ENCODE data around the gene MGRN1.

MGRN1 gene

DNA sequence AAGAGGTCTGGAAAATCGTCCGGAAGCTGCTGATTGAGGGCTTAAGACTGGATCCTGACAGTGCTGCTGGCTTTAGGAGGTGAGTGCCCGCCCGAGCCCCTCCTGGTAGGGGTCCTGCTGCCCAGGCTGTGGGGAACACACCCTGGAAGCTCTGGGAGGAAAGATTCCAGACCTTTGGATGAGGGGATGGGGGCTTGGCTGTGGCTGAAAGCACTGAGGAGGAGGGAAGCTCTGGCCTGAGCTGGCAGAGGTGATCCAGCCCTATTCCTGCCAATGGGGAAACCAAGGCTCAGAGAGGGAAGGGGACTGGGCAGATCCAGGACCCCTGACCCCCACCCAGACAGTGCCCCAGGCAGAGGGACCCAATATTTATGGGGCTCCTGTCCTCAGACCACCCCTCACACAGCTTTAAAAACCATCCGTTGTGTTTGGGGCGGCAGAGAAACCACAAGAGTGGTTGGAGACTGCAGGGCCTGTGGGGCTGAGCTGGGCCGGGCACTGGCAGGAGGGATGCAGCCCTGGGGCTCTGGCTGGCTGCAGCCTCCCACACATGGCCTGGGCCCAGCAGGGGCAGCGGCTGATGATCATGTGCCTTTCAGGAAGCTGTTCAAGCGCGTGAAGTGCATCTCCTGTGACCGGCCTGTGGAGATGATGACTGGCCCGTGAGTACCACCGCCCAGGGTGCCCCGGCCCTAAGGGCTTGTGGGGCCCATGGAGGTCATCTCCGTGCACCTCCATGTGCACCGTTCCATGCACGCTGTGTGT is 32.7 kb upstream of the MGRN1 start:
- Histone ChIP-seq H3K27me3 (ENCODE audit: control insufficient read depth, insufficient read depth, low read length) (no peaks in the 10 kb centered on the region), H3K9me3 (ENCODE audit: control insufficient read depth, insufficient read depth, low read length) (no peaks in the 10 kb centered on the region), H3K36me3 (ENCODE audit: control insufficient read depth, insufficient read depth, low read length) (no peaks in the 10 kb centered on the region), H3K4me3 (ENCODE audit: low read length) (no peak overlapping the region), H3K27ac (ENCODE audit: low read length) (no peak overlapping the region), H3K4me1 (ENCODE audit: control insufficient read depth, insufficient read depth, low read length) (peaks cover 10% of the 10 kb centered on the region)
- DNase-seq (ENCODE audit: low read depth, low spot score), result no peak
- WGBS (ENCODE audit: insufficient coverage, insufficient read length), result no CpG with 5 or more reads among the region's 17 CpGs

DNA sequence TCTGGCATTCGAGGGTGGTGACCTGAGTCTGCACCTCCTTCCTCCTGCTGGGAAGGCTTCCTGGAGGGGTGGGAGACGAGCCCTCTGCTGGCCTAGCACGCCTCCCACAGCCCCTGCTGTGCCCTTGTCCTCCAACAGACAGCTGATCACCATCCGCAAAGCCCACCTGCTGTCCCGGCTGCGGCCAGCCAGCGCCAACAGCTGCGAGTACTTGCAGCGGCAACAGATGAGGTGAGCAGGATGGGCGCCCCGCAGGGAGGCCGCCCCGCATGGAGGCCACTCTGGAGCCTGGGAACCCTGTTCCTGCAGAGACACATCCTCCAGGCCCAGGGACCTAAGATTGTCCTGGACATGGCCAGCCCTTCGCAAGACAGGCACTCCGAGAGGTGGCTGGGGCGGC is 31.5 kb upstream of the MGRN1 start:
- no peak for DNase-seq (ENCODE audit: low read depth, low spot score)
- WGBS (ENCODE audit: insufficient coverage, insufficient read length), result no CpG with 5 or more reads among the region's 16 CpGs
- Histone ChIP-seq H3K9me3 (ENCODE audit: control insufficient read depth, insufficient read depth, low read length) (no peaks in the 10 kb centered on the region), H3K27me3 (ENCODE audit: control insufficient read depth, insufficient read depth, low read length) (no peaks in the 10 kb centered on the region), H3K27ac (ENCODE audit: low read length) (no peak overlapping the region), H3K36me3 (ENCODE audit: control insufficient read depth, insufficient read depth, low read length) (no peaks in the 10 kb centered on the region), H3K4me3 (ENCODE audit: low read length) (no peak overlapping the region), H3K4me1 (ENCODE audit: control insufficient read depth, insufficient read depth, low read length) (peaks cover 10% of the 10 kb centered on the region)

DNA sequence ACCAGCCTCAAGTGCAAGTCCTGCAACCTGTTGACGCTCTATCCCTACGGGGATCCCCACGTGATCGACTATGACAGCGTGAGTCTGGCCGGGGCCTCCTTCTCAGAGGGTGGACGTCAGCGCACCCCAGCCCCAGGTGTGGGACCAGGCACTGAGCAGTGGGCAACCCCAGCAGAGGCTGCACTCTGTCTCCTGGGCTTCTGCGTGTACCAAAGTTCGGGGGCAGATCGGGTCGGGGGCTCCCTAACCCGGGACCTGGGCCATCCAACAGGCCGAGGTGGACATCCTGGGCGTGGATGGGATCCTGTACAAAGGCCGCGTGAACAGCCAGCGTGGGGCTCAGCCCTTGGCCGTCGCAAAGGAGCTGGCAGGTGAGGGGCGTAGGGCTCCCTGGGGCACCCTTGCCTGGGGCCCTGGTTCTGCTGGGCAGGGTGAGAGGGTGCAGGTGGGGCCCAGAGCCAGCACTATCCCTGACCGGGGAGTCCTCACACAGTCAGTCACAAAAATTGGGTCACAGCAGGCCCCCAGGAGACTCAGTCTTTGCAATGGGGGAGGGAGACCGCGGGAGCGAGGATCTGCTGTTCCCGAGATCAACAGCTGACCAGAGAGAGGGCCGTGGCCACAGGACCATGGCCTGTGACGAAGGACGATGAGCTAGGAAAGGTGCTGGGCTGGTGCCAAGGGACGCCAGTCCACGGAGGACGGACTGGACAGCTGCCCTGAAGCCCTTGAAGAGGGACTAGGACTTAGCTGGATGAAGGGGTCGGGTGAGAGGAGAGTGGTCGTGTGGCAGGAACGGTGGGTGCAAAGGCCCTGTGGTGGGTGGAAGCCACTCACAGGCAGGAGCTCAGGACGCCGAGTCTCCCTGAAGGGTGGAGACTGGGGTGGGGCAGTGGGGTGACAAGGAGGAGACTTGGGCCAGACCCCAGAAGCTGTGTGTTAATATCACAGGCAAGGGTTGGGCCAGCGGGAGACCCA is 29.9 kb upstream of the MGRN1 start:
- H3K27me3 ChIP-seq (ENCODE audit: control insufficient read depth, insufficient read depth, low read length), result no peaks in the 10 kb centered on the region
- no CpG with 5 or more reads among the region's 38 CpGs for WGBS (ENCODE audit: insufficient coverage, insufficient read length)

DNA sequence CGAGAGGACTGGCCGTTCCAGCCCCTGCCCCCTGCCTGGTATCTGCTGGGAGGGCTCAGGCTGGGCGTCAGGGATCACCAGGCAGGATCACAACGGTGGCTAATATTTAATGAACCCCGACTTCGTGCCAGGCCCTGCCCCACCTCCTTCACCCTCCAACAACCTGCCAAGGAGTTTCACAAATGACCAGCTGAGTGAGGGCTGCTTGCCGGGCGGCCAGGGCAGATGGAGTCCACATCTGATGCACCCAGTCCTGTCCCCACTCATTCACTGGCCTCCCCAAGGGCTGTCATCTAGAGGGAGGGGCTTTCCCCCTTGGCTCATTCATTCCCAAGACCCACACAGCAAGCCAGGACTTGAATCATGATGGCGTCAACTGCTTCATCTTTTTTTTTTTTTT is 27.5 kb upstream of the MGRN1 start:
- no peak overlapping the region for H3K4me3 ChIP-seq (ENCODE audit: low read length)
- no peak for DNase-seq (ENCODE audit: low read depth, low spot score)
- peaks cover 11% of the 10 kb centered on the region for H3K4me1 ChIP-seq (ENCODE audit: control insufficient read depth, insufficient read depth, low read length)
- H3K36me3 ChIP-seq (ENCODE audit: control insufficient read depth, insufficient read depth, low read length), result no peaks in the 10 kb centered on the region
- no peaks in the 10 kb centered on the region for H3K27me3 ChIP-seq (ENCODE audit: control insufficient read depth, insufficient read depth, low read length)
- no CpG with 5 or more reads among the region's 9 CpGs for WGBS (ENCODE audit: insufficient coverage, insufficient read length)
- H3K9me3 ChIP-seq (ENCODE audit: control insufficient read depth, insufficient read depth, low read length), result no peaks in the 10 kb centered on the region
- no peak overlapping the region for H3K27ac ChIP-seq (ENCODE audit: low read length)

More for the DNA sequence above, 29.9 kb upstream of the MGRN1 start:
- H3K27ac ChIP-seq (ENCODE audit: low read length), result no peak overlapping the region
- peaks cover 10% of the 10 kb centered on the region for H3K4me1 ChIP-seq (ENCODE audit: control insufficient read depth, insufficient read depth, low read length)
- no peaks in the 10 kb centered on the region for H3K36me3 ChIP-seq (ENCODE audit: control insufficient read depth, insufficient read depth, low read length)
- H3K9me3 ChIP-seq (ENCODE audit: control insufficient read depth, insufficient read depth, low read length), result no peaks in the 10 kb centered on the region
- DNase-seq (ENCODE audit: low read depth, low spot score), result no peak
- no peak overlapping the region for H3K4me3 ChIP-seq (ENCODE audit: low read length)

DNA sequence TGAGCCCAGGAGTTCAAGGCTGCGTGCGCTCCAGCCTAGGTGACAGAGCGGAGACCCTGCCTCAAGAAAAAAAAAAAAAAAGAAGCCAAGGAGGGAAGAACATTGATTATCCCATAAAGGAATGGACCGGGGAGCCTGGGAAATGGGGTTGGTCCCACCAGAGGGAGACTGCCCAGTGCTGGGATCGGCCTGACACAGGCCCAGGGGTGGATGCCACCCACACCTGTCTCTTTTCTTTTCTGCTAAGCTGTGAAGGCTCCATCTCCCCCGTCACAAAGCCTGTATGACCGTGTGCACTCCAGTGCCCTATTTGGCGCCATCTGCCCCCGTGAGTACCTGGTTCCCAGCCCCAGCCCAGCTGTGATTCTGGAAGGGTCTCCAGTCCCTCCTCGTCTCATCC is 25.6 kb upstream of the MGRN1 start:
- WGBS (ENCODE audit: insufficient coverage, insufficient read length), result no CpG with 5 or more reads among the region's 10 CpGs
- H3K4me1 ChIP-seq (ENCODE audit: control insufficient read depth, insufficient read depth, low read length), result peaks cover 6% of the 10 kb centered on the region
- DNase-seq (ENCODE audit: low read depth, low spot score), result no peak

DNA sequence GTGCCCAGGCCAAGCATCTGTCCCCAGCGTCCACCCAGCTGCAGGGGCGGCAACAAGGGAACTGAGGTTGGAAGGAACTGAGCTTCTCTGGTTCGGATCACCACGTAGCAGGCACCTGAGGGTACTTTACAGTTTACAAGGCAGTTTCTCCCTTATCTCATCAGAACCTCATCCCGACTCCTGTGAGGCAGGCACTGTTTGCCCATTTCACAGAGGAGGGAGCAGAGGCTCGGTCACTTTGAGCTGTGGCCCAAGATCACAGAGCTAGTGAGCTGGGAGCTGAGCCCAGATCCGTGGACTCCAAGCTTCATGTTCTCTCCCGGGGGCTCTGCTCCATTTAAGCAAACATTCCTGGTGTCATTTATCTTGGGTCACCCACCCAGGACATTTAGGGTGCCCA is 25.1 kb upstream of the MGRN1 start:
- WGBS (ENCODE audit: insufficient coverage, insufficient read length), result no CpG with 5 or more reads among the region's 8 CpGs
- no peaks in the 10 kb centered on the region for H3K27me3 ChIP-seq (ENCODE audit: control insufficient read depth, insufficient read depth, low read length)
- H3K36me3 ChIP-seq (ENCODE audit: control insufficient read depth, insufficient read depth, low read length), result no peaks in the 10 kb centered on the region
- no peak for DNase-seq (ENCODE audit: low read depth, low spot score)
- no peak overlapping the region for H3K27ac ChIP-seq (ENCODE audit: low read length)
- H3K4me1 ChIP-seq (ENCODE audit: control insufficient read depth, insufficient read depth, low read length), result peaks cover 6% of the 10 kb centered on the region
- no peak overlapping the region for H3K4me3 ChIP-seq (ENCODE audit: low read length)
- H3K9me3 ChIP-seq (ENCODE audit: control insufficient read depth, insufficient read depth, low read length), result no peaks in the 10 kb centered on the region

More for the DNA sequence above, 25.6 kb upstream of the MGRN1 start:
- Histone ChIP-seq H3K36me3 (ENCODE audit: control insufficient read depth, insufficient read depth, low read length) (no peaks in the 10 kb centered on the region), H3K27ac (ENCODE audit: low read length) (no peak overlapping the region), H3K9me3 (ENCODE audit: control insufficient read depth, insufficient read depth, low read length) (no peaks in the 10 kb centered on the region), H3K27me3 (ENCODE audit: control insufficient read depth, insufficient read depth, low read length) (no peaks in the 10 kb centered on the region), H3K4me3 (ENCODE audit: low read length) (no peak overlapping the region)

DNA sequence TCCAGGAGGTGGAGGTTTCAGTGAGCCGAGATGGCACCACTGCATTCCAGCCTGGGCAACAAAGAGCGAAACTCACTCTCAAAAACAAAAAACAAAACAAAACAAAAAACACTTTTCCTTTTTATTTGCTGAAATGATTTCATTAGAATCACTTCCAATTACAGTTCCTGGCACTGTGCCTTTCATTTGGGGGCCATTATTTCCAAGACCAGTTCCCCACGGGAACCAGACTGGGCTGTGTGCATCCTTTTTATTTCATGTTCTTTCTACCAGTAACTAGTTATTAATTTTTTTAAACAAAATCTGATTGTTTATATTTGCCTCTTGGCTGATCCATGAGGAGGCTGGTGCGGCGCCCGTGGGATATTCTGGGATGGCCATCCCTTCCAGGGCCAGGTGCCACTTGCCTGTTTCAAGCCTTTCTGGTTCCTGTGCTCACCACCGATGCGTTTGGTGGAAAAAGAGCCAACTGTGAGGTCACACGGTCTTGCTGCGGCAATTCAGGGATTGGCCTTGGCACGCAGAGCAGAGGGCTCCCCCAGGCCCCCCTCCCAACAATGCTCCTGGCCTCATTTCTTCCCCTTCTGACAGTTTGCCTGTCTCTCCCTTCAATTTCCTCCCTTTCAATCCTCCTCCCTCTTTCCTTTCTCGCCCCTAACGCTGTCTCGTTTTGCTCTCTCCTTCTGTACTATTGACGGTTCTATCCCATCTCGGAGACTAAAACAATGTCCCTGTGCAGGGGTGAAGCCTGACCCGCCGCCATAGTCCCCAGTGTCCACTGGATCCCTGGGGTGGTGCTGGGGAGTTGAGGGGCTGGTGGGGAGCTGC is 23.4 kb upstream of the MGRN1 start:
- H3K4me3 ChIP-seq (ENCODE audit: low read length), result no peak overlapping the region

DNA sequence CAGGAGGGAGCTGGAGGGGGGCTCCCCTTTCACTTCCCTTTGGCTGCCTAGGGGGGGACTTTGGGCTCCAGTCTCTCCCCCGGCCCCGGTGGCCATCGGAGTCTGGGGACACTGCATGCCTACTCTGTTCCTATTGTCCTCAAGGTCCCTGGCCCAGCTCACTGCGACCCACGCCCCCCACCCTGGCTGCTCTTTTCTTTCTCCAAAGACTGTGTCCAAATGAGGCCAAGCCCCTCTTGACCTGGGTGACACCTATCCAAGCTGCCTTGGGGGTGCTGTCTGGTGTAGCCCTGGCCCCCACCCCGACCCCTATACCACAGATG is 22.8 kb upstream of the MGRN1 start:
- H3K9me3 ChIP-seq (ENCODE audit: control insufficient read depth, insufficient read depth, low read length), result no peaks in the 10 kb centered on the region
- no peak overlapping the region for H3K4me3 ChIP-seq (ENCODE audit: low read length)
- DNase-seq (ENCODE audit: low read depth, low spot score), result no peak
- H3K27ac ChIP-seq (ENCODE audit: low read length), result no peak overlapping the region
- no peaks in the 10 kb centered on the region for H3K27me3 ChIP-seq (ENCODE audit: control insufficient read depth, insufficient read depth, low read length)
- no CpG with 5 or more reads among the region's 6 CpGs for WGBS (ENCODE audit: insufficient coverage, insufficient read length)
- H3K4me1 ChIP-seq (ENCODE audit: control insufficient read depth, insufficient read depth, low read length), result peaks cover 6% of the 10 kb centered on the region
- H3K36me3 ChIP-seq (ENCODE audit: control insufficient read depth, insufficient read depth, low read length), result no peaks in the 10 kb centered on the region

More for the DNA sequence above, 23.4 kb upstream of the MGRN1 start:
- no peaks in the 10 kb centered on the region for H3K9me3 ChIP-seq (ENCODE audit: control insufficient read depth, insufficient read depth, low read length)
- 100% methylated on average over 3 of the region's 18 CpGs for WGBS (ENCODE audit: insufficient coverage, insufficient read length)
- H3K27me3 ChIP-seq (ENCODE audit: control insufficient read depth, insufficient read depth, low read length), result no peaks in the 10 kb centered on the region
- H3K36me3 ChIP-seq (ENCODE audit: control insufficient read depth, insufficient read depth, low read length), result no peaks in the 10 kb centered on the region
- H3K4me1 ChIP-seq (ENCODE audit: control insufficient read depth, insufficient read depth, low read length), result peaks cover 6% of the 10 kb centered on the region
- DNase-seq (ENCODE audit: low read depth, low spot score), result no peak
- no peak overlapping the region for H3K27ac ChIP-seq (ENCODE audit: low read length)

DNA sequence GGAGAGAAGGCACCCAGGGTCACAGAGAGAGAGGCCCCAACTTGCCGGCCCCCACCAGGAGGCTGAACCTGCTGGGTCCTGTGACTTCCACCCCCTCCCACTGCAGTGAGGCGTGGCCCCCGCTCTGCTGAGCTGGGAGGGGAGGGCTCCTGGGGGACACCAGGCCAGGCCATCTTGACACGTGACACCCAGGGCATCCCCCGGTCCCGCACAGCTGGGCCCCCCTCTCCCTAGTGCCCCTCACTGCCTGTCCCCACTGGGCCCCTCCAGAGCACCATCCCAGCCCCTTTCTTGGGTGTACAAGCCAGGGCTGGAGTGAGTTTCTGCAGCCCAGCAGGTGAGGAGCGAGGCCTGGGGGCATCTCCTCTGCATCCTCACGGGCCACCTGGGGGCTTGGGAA is 22.3 kb upstream of the MGRN1 start:
- Histone ChIP-seq H3K9me3 (ENCODE audit: control insufficient read depth, insufficient read depth, low read length) (no peaks in the 10 kb centered on the region), H3K4me1 (ENCODE audit: control insufficient read depth, insufficient read depth, low read length) (peaks cover 6% of the 10 kb centered on the region), H3K27ac (ENCODE audit: low read length) (no peak overlapping the region), H3K27me3 (ENCODE audit: control insufficient read depth, insufficient read depth, low read length) (no peaks in the 10 kb centered on the region), H3K4me3 (ENCODE audit: low read length) (no peak overlapping the region), H3K36me3 (ENCODE audit: control insufficient read depth, insufficient read depth, low read length) (no peaks in the 10 kb centered on the region)
- DNase-seq (ENCODE audit: low read depth, low spot score), result no peak
- WGBS (ENCODE audit: insufficient coverage, insufficient read length), result no CpG with 5 or more reads among the region's 8 CpGs

DNA sequence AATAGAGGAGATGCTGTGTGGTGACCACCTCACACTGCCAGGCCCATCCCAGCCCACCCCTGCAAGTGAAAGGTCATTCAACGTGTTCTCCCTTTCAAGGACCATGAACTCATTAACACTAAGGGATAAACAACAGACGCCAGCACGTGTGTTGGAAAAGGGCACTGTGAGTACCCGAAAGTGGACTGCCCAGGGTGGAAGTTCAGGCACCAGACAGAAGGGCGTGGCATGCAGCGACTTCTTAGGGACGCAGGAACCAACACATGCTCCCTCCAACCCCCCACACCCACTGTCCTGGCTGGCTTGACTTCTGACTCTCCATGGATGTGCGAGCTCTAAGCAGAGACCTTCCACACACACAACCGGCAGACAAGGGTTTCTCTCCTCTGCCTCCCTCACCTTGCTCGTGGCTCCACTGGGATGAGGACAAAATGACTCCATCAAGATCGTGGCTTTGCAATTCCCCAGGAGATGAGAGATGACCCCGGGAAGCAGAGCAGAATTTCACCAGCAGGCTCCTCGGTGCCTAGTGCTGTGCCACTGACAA is 20.9 kb upstream of the MGRN1 start:
- WGBS (ENCODE audit: insufficient coverage, insufficient read length), result no CpG with 5 or more reads among the region's 13 CpGs
- no peak for DNase-seq (ENCODE audit: low read depth, low spot score)
- H3K36me3 ChIP-seq (ENCODE audit: control insufficient read depth, insufficient read depth, low read length), result peaks cover 5% of the 10 kb centered on the region; the same call in 1 of the 2 replicates
- H3K27ac ChIP-seq (ENCODE audit: low read length), result no peak overlapping the region
- no peak overlapping the region for H3K4me3 ChIP-seq (ENCODE audit: low read length)
- H3K9me3 ChIP-seq (ENCODE audit: control insufficient read depth, insufficient read depth, low read length), result no peaks in the 10 kb centered on the region
- peaks cover 6% of the 10 kb centered on the region for H3K4me1 ChIP-seq (ENCODE audit: control insufficient read depth, insufficient read depth, low read length)
- H3K27me3 ChIP-seq (ENCODE audit: control insufficient read depth, insufficient read depth, low read length), result no peaks in the 10 kb centered on the region
